ENCODE measurements around the gene OR4Q3.
"Not testable (repeated sequence)": the region's sequence is repeated elsewhere in the genome, so short reads cannot be mapped to it uniquely, and the experiment has no call there.

The OR4Q3 gene

DNA sequence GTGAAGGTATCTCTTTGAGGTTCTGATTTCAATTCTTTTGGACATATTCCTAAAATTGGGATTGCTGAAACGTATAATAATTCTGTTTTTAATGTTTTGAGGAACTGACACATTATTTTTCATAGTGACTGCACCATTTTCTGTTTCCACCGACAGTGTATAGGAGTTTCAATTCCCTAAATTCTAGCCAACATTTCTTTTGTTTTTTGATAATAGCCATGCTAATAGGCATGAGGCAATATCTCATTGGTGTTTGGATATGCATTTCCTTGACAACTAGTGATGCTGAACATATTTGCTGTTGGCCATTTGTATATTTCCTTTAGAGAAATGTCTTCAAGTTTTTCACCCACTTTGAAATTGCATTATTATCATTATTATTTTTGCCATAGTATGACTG is 29.1 kb downstream of the OR4Q3 start:
- H2AFZ ChIP-seq (ENCODE audit: low read depth, low read length); H2AK5ac ChIP-seq (ENCODE audit: low read length, severe bottlenecking); H4K8ac ChIP-seq (ENCODE audit: low read length); H2BK5ac ChIP-seq (ENCODE audit: low read depth, low read length, poor library complexity, severe bottlenecking); H3K4me3 ChIP-seq (ENCODE audit: insufficient read depth in 1 of 2, low read depth in 1 of 2, low read length in 2 of 2); H3K23ac ChIP-seq (ENCODE audit: low read length in 2 of 2); H3K27me3 ChIP-seq (ENCODE audit: control insufficient read depth in 1 of 2, insufficient read depth in 1 of 2, low read length in 2 of 2); H3K18ac ChIP-seq (ENCODE audit: low read depth in 1 of 2, low read length in 2 of 2); H3K14ac ChIP-seq (ENCODE audit: low read length in 2 of 2); H3K79me1 ChIP-seq (replicated peaks; ENCODE audit: low read length, poor library complexity, severe bottlenecking); H3K4me1 ChIP-seq (ENCODE audit: control insufficient read depth, insufficient read depth, low read depth, low read length); H3K27ac ChIP-seq (ENCODE audit: low read length, poor library complexity, severe bottlenecking); H3K4ac ChIP-seq (ENCODE audit: low read depth in 1 of 2, low read length in 2 of 2); H2BK15ac ChIP-seq (ENCODE audit: low read depth, poor library complexity, severe bottlenecking); H4K91ac ChIP-seq (ENCODE audit: low read length); H2BK12ac ChIP-seq (ENCODE audit: low read length in 2 of 2); H2BK120ac ChIP-seq (ENCODE audit: low read depth, low read length); H3K9ac ChIP-seq (ENCODE audit: low read length); H3K36me3 ChIP-seq (ENCODE audit: control insufficient read depth in 1 of 2, insufficient read depth in 2 of 2, low read depth in 1 of 2, low read length in 2 of 2); DNase-seq; H3K4me2 ChIP-seq (ENCODE audit: low read length, poor library complexity, severe bottlenecking): not testable (repeated sequence)
- WGBS: no CpG with 5 or more reads among the region's 2 CpGs
- peaks cover 16% of the 10 kb centered on the region for H3K9me3 ChIP-seq (ENCODE audit: control insufficient read depth, low read length)

DNA sequence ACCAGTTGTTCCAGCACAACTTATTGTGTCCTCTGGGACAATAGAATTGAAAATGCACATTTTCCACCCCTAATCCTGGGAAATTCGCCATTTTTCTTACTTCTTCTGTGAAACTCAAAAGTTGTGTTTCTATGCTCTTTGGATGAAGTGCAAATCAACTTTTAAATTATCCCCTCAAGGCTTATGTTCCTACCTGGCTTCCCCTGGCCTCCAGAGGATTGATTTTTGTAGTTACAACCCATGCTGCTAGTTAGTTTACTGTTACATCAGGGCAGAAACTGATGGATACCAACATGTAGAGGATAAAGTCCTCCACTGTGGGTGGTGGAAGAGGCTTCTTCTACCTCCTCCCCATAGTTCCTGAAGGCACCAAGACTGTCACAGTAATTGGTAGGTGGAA is 29.8 kb downstream of the OR4Q3 start, which contains the start of gene OR4M1:
Gene OR4M1 (plus strand): TSS at position 301 of the 400 bp plus-strand sequence. CDS start 6,819 bp downstream, outside the sequence.
- peaks cover 16% of the 10 kb centered on the region for H3K9me3 ChIP-seq (ENCODE audit: control insufficient read depth, low read length)
- not testable (repeated sequence) for H3K14ac ChIP-seq (ENCODE audit: low read length in 2 of 2); H2AK5ac ChIP-seq (ENCODE audit: low read length, severe bottlenecking); H4K8ac ChIP-seq (ENCODE audit: low read length); H3K18ac ChIP-seq (ENCODE audit: low read depth in 1 of 2, low read length in 2 of 2); H3K9ac ChIP-seq (ENCODE audit: low read length); H2BK120ac ChIP-seq (ENCODE audit: low read depth, low read length); H3K4me3 ChIP-seq (ENCODE audit: insufficient read depth in 1 of 2, low read depth in 1 of 2, low read length in 2 of 2); H3K4me2 ChIP-seq (ENCODE audit: low read length, poor library complexity, severe bottlenecking); H3K27ac ChIP-seq (ENCODE audit: low read length, poor library complexity, severe bottlenecking); DNase-seq; H4K91ac ChIP-seq (ENCODE audit: low read length); H3K27me3 ChIP-seq (ENCODE audit: control insufficient read depth in 1 of 2, insufficient read depth in 1 of 2, low read length in 2 of 2); H3K4ac ChIP-seq (ENCODE audit: low read depth in 1 of 2, low read length in 2 of 2); H2BK12ac ChIP-seq (ENCODE audit: low read length in 2 of 2); H3K36me3 ChIP-seq (ENCODE audit: control insufficient read depth in 1 of 2, insufficient read depth in 2 of 2, low read depth in 1 of 2, low read length in 2 of 2); H2BK15ac ChIP-seq (ENCODE audit: low read depth, poor library complexity, severe bottlenecking); H2AFZ ChIP-seq (ENCODE audit: low read depth, low read length); H3K23ac ChIP-seq (ENCODE audit: low read length in 2 of 2); H3K4me1 ChIP-seq (ENCODE audit: control insufficient read depth, insufficient read depth, low read depth, low read length); H3K79me1 ChIP-seq (replicated peaks; ENCODE audit: low read length, poor library complexity, severe bottlenecking)
- H2BK5ac ChIP-seq (ENCODE audit: low read depth, low read length, poor library complexity, severe bottlenecking): peak within 1 kb of the TSS; percentile 44
- no CpG with 5 or more reads among the region's 1 CpG for WGBS

DNA sequence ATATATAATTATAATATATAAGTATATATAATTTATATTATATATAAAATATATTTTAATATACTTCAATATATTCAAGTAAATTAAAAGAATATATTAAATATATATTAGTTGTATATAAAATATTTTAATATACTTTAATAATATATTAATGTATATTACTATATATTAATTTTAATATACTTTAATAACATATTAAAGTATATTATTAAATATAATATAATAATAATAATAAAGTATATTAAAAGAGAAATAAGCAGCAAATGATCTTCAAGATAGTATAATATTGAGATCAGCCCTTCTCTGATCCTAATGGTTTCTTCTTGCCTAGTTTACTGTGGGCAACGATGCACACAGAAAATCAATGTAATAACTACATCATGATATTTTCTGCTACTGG is 32.2 kb downstream of the OR4Q3 start:
- H3K4me3 ChIP-seq (ENCODE audit: insufficient read depth in 1 of 2, low read depth in 1 of 2, low read length in 2 of 2): no peak overlapping the region
- no peak overlapping the region for H2BK15ac ChIP-seq (ENCODE audit: low read depth, poor library complexity, severe bottlenecking)

DNA sequence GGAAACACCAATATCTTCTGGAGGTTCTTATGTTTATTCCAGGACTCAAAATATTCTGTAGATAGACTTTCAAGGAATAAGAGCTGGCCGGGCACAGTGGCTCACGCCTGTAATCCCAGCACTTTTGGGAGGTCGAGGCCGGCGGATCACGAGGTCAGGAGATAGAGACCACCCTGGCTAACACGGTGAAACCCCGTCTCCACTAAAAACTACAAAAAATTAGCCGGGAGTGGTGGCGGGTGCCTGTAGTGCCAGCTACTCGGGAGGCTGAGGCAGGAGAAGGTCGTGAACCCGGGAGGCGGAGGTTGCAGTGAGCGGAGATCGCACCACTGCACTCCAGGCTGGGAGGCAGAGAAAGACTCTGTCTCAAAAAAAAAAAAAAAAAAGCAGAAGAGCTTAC is 42.5 kb downstream of the OR4Q3 start:
- H2BK120ac ChIP-seq (ENCODE audit: low read depth, low read length); H4K8ac ChIP-seq (ENCODE audit: low read length); DNase-seq; H2BK12ac ChIP-seq (ENCODE audit: low read length in 2 of 2); H3K4me3 ChIP-seq (ENCODE audit: insufficient read depth in 1 of 2, low read depth in 1 of 2, low read length in 2 of 2); H3K4ac ChIP-seq (ENCODE audit: low read depth in 1 of 2, low read length in 2 of 2); H3K27ac ChIP-seq (ENCODE audit: low read length, poor library complexity, severe bottlenecking); H3K9ac ChIP-seq (ENCODE audit: low read length); H2BK15ac ChIP-seq (ENCODE audit: low read depth, poor library complexity, severe bottlenecking); H3K36me3 ChIP-seq (ENCODE audit: control insufficient read depth in 1 of 2, insufficient read depth in 2 of 2, low read depth in 1 of 2, low read length in 2 of 2); H3K23ac ChIP-seq (ENCODE audit: low read length in 2 of 2); H2AFZ ChIP-seq (ENCODE audit: low read depth, low read length); H3K18ac ChIP-seq (ENCODE audit: low read depth in 1 of 2, low read length in 2 of 2); H2BK5ac ChIP-seq (ENCODE audit: low read depth, low read length, poor library complexity, severe bottlenecking); H3K4me1 ChIP-seq (ENCODE audit: control insufficient read depth, insufficient read depth, low read depth, low read length); H3K79me1 ChIP-seq (replicated peaks; ENCODE audit: low read length, poor library complexity, severe bottlenecking); H4K91ac ChIP-seq (ENCODE audit: low read length); H3K9me3 ChIP-seq (ENCODE audit: control insufficient read depth, low read length); H3K14ac ChIP-seq (ENCODE audit: low read length in 2 of 2); H3K27me3 ChIP-seq (ENCODE audit: control insufficient read depth in 1 of 2, insufficient read depth in 1 of 2, low read length in 2 of 2); H3K4me2 ChIP-seq (ENCODE audit: low read length, poor library complexity, severe bottlenecking); H2AK5ac ChIP-seq (ENCODE audit: low read length, severe bottlenecking): not testable (repeated sequence)
- 78% methylated on average over 15 of the region's 16 CpGs for WGBS

More for the DNA sequence above, 32.2 kb downstream of the OR4Q3 start:
- Histone ChIP-seq H4K91ac (ENCODE audit: low read length) (no peak overlapping the region), H2BK120ac (ENCODE audit: low read depth, low read length) (no peak overlapping the region), H3K14ac (ENCODE audit: low read length in 2 of 2) (no peak overlapping the region), H3K4me2 (ENCODE audit: low read length, poor library complexity, severe bottlenecking) (no peak overlapping the region), H3K9ac (ENCODE audit: low read length) (no peak overlapping the region), H3K27ac (ENCODE audit: low read length, poor library complexity, severe bottlenecking) (no peak overlapping the region), H3K36me3 (ENCODE audit: control insufficient read depth in 1 of 2, insufficient read depth in 2 of 2, low read depth in 1 of 2, low read length in 2 of 2) (no peaks in the 10 kb centered on the region), H3K23ac (ENCODE audit: low read length in 2 of 2) (no peak overlapping the region), H2AK5ac (ENCODE audit: low read length, severe bottlenecking) (no peak overlapping the region), H3K4ac (ENCODE audit: low read depth in 1 of 2, low read length in 2 of 2) (no peak overlapping the region), H4K8ac (ENCODE audit: low read length) (no peak overlapping the region), H3K18ac (ENCODE audit: low read depth in 1 of 2, low read length in 2 of 2) (no peak overlapping the region), H3K4me1 (ENCODE audit: control insufficient read depth, insufficient read depth, low read depth, low read length) (no peaks in the 10 kb centered on the region), H2BK12ac (ENCODE audit: low read length in 2 of 2) (no peak overlapping the region), H3K79me1 (replicated peaks; ENCODE audit: low read length, poor library complexity, severe bottlenecking) (no peaks in the 10 kb centered on the region), H2AFZ (ENCODE audit: low read depth, low read length) (no peak overlapping the region), H3K27me3 (ENCODE audit: control insufficient read depth in 1 of 2, insufficient read depth in 1 of 2, low read length in 2 of 2) (no peaks in the 10 kb centered on the region), H2BK5ac (ENCODE audit: low read depth, low read length, poor library complexity, severe bottlenecking) (no peak overlapping the region), H3K9me3 (ENCODE audit: control insufficient read depth, low read length) (peaks cover 16% of the 10 kb centered on the region)
- no CpG with 5 or more reads among the region's 1 CpG for WGBS
- no peak for DNase-seq
